Hypothalamus (tissue), 51 donors: ENCODE data around the gene PGA4.
"Not testable (repeated sequence)": the region's sequence is repeated elsewhere in the genome, so short reads cannot be mapped to it uniquely, and the experiment has no call there.

Experiments
- DNase-seq, 51 donors: peaks; one replicate each; lab custom pipeline; 2025; lab: John Stamatoyannopoulos, UW

Gene PGA4

GRCh38 chr11:61222047-61222446 is at the start of gene PGA4:
PGA4 (plus strand) TSS chr11:61222347; CDS start chr11:61222401, 54 bp downstream.
- not testable (repeated sequence) for DNase-seq

DNA sequence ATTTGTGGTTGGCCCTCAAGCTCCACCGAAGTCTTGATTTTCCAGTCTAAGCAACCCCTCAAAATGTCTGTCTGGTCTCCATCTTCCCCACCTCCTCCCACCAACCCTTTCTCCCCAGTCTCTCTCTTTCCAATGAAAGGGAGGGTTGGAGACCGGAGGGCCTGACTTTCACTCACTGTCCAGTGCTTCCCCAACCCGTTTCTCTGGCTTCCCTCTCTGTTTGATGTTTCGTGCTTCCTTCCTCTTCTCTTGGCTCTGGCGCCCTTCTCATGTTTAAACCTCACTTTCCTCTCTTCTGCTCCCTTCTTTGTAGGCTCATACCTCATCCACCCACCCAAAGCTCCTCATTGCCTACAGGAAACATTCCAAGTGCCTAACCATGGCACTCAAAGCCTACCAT is 49.8 kb upstream of the PGA4 start:
- no peak for DNase-seq

DNA sequence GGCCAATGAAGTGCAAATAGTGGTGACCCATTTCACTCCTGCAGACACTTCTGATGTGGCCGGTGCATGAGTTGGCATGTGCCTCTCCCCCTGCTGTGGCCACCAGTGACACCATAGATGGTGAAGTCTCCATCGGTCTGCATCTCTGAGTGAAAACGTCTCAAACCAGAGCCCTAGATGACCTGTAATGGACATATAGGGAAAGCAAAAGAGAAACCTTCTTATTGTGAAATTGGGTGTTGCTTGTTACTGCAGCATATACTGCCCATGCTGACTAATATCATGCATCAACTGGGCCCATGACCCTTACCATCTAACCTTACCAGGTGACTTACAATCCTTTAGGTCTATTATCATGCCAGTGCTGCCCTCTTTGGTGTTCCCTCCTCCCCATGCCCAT is 49.3 kb upstream of the PGA4 start:
- DNase-seq: no peak

GRCh38 chr11:61173456-61173855 is 48.7 kb upstream of the PGA4 start:
- DNase-seq: no peak

- DNase-seq: no peak
Measured at GRCh38 chr11:61174273-61174672, 47.9 kb upstream of the PGA4 start.

DNA sequence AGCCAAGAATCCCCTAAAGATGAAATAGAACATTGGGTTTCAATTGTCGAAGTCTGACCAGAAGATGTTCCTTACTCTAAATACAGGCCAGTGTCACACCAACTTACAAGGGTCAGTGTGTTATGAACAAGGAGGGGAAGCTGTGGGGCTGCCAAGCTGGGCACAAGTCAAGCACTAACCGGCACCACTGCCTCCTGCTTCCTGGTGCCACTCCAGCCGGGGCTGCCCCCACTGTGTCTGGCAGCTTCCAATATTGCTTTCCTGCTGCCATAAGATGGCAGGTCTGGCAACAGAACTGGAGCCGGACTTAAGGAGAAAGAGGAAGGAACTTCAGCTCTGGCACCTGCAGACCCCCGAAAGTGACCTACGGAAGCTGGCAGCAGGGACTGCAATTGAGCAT is 47.2 kb upstream of the PGA4 start:
- DNase-seq: no peak

- DNase-seq: no peak
Measured at GRCh38 chr11:61176446-61176845, 45.7 kb upstream of the PGA4 start.

GRCh38 chr11:61180205-61180604 is 41.9 kb upstream of the PGA4 start:
- DNase-seq: not testable (repeated sequence)

- DNase-seq: no peak
Measured at GRCh38 chr11:61181489-61181888, 40.7 kb upstream of the PGA4 start.

DNA sequence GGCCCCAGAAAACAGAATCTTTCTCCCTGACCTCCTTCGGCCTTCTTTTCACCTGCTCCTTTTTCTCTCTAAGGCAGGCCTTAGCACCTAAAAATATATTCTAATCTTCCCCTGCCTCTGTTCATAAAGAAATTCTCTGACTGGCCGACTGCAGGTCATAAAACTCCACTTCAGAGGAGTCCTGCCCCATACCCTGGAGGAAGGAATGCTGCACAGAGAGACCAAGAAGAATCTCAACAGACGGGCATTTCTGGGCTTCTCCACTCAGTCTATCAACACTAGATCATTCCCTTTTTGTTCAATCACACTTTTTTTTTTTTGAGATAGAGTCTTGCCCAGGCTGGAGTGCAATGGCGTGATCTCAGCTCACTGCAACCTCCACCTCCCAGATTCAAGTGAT is 38.5 kb upstream of the PGA4 start:
- no peak for DNase-seq

DNA sequence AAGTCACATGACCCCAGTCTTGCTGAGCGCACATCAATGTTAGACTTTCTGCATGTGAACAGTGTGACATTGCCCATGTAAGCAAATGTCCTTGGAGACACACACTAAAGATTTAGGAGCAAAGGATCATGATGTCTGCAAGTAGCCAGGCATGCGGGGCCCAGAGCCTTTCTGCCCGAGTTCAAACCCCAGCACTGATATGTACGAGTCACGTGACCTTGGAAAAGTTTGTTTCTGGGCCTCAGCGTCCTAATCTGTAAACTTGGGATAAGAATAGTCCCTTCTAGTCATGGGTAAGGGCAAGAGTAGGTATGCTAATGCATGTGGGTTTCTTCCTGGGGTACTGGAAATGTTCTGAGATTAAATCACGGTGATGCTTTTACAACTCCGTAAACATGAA is 35.6 kb upstream of the PGA4 start:
- no peak for DNase-seq

GRCh38 chr11:61187505-61188130 is 34.5 kb upstream of the PGA4 start:
- DNase-seq: peak in 35 of 51 donors; percentile 1 to 74 (median 38)

- no peak for DNase-seq
Measured at GRCh38 chr11:61189933-61190332, 32.2 kb upstream of the PGA4 start.

GRCh38 chr11:61193596-61193995 is 28.6 kb upstream of the PGA4 start:
- DNase-seq: no peak

GRCh38 chr11:61194169-61194671 is 27.9 kb upstream of the PGA4 start:
- no peak for DNase-seq

DNA sequence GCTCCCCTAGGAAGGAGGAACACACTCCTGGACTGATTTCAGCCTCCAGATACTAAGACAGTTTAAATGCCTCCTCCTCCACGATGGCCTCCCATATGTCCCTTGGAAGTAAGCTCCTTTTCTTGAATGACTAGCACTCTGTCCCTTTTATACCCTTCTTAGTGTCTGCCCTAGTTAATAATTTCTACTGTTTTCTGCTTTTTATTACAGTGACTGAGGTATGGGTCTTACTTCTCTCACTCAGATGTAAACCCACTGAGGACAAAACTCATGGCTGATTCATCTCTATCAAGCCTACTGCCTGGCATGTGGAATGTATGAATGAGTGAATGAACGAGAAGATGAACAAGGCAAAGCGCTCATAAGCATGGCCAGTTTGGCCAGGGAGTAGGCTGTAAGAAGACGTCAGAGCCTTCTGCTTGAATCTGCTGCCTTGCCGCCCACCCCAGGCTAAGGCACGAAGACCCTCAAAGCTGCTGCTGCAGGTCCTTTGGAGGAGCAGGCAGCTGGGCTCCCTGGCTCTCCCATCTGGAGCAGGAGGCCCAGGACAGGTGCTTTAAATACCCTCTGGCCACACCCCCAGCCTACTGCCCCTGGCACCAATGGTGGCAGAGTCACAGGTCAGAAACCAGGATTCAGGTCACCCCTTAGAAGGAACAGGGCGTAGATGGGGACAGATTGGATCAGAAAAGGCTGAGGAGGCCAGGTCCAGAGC is 27.0 kb upstream of the PGA4 start:
- no peak for DNase-seq

- DNase-seq: no peak
Measured at GRCh38 chr11:61195719-61196118, 26.4 kb upstream of the PGA4 start.

GRCh38 chr11:61198361-61198760 is 23.8 kb upstream of the PGA4 start:
- DNase-seq: no peak

DNA sequence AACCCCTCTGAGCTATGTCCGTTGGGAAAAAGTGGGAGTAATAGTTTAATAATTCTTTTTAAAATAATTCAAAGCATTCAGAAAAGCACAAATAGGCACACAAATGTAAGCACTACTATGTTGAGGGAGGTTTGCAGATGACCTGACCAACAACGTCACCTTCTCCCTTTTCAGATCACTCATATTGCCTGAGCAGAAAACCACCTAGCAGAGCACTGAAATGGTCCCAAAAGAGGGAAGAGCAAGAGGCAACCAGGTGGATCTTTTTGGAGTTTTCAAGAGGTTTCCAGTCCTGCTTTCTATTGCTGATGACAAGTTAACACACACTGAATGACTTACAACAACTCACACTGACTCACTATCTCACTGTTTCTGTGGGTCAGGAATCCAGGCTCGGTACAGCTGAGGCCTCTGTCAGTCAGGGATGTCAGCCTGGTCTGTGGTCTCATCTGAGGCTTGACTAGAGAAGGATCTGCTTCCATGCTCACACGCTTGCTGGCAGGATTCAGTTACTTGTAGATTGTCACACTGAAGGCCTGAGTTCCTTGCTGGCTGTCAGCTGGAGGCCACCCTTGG is 23.1 kb upstream of the PGA4 start:
- no peak for DNase-seq

DNA sequence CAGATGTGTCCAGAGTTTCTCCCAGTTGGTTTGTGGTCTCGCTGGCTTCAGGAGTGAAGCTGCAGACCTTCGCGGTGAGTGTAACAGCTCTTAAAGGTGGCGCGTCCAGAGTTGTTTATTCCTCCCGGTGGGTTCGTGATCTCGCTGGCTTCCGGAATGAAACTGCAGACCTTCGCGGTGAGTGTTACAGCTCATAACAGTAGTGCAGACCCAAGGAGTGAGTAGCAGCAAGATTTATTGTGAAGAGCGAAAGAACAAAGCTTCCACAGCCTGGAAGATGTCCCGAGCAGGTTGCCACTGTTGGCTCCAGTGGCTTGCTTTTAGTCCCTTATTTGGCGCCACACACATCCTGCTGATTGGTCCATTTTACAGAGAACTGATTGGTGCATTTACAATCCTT is 20.7 kb upstream of the PGA4 start:
- no peak for DNase-seq

DNA sequence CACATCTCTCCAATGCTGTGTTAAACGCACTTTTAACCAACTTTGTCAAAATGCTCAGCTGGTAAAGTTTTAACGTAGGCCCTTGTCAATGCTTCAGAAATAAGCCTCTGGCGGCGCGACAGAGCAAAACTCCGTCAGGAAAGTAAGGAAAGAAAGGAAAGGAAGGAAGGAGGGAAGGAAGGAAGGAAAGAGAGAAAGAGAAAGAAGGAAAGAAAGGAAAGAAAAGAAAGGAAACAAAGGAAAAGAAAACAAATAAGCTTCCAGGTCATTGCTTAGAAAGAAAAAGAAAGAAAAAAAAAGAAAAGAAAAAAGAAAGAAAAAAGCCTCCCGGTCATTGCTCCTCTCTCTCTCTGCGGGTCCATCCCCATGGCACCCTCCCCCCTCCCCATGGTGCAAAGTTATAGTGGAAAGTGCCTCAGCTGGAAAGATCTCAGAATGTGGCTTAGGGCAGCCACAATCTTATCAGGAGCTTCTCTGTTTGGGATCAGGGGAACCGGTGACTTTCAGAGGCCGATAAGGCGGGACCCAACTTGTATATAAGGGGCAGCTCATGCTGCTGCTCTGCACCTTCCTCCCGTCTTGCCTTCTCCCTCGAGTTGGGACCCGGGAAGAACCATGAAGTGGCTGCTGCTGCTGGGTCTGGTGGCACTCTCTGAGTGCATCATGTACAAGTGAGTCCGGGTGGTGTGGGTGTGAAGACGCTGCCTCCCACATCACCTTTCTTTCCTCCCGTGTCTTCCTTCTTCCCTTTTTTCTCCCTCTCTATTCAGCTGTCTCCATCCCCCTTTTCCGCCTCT is 19.0 kb upstream of the PGA4 start, which contains the start of gene PGA3:
PGA3 (plus strand) TSS at position 566 of the 797 bp plus-strand sequence; CDS start at position 616, 50 bp downstream.
- not testable (repeated sequence) for DNase-seq
